K562 (cell line): ENCODE measurements around the gene KDM2B. TPM values are rescaled to one million over a fixed set of nuclear protein-coding genes. Genes with fewer than 3 reads are reported as not detected.

ENCODE experiments used
- CSDE1 ChIP-seq, 2 experiments: fragments of 450-650 bp; IDR thresholded peaks; 2 replicates each; pipeline ENCODE4 v1.6.1; 2016; ENCODE audit warnings: mild to moderate bottlenecking in 1 of 2
- ETV6 ChIP-seq, 3 experiments: fragments of 150-350 bp in 1 of 3; sonication (generic) in 1 of 3; formaldehyde crosslinking in 1 of 3; IDR thresholded peaks; 2 replicates each; pipeline versions ENCODE4 v1.6.1 to v1.8.0; 2014 to 2022; ENCODE audit warnings: borderline replicate concordance in 2 of 3, low read depth in 2 of 3, antibody characterized with exemption in 1 of 3, low read length in 1 of 3, mild to moderate bottlenecking in 1 of 3, missing genetic modification reagents in 1 of 3
- FUS ChIP-seq: fragments of 200-400 bp; formaldehyde crosslinking; optimal IDR thresholded peaks from 2 replicates; pipeline ENCODE3; 2017; ENCODE audit warnings: low read depth, low read length
- KDM5B ChIP-seq: fragments of 200-600 bp; sonication (generic); IDR thresholded peaks from 2 replicates; pipeline ENCODE4 v1.6.1; 2012; ENCODE audit warnings: low read depth, mild to moderate bottlenecking, moderate library complexity, low read length, control low read depth, inconsistent platforms; ENCODE audit not compliant: insufficient replicate concordance
- KHSRP ChIP-seq: fragments of 450-650 bp; IDR thresholded peaks from 2 replicates; pipeline ENCODE4 v1.6.1; 2017
- RAD21 ChIP-seq, 2 experiments: fragments of 250-450 bp in 1 of 2; fragments of 450-650 bp in 1 of 2; sonication (Bioruptor Pico) in 1 of 2; formaldehyde crosslinking in 1 of 2; IDR thresholded peaks in 1 of 2; conservative IDR thresholded peaks in 1 of 2; 2 replicates each; pipeline versions ENCODE4 v1.4.0 to v1.8.0; 2020 to 2022; ENCODE audit warnings: mild to moderate bottlenecking in 2 of 2, moderate library complexity in 1 of 2
- RBM39 ChIP-seq: fragments of 200-400 bp; formaldehyde crosslinking; optimal IDR thresholded peaks from 2 replicates; pipeline ENCODE3; 2018; ENCODE audit warnings: low read depth, low read length
- SAFB ChIP-seq: fragments of 200-400 bp; formaldehyde crosslinking; IDR thresholded peaks from 2 replicates; pipeline ENCODE4 v1.6.1; 2017; ENCODE audit warnings: low read depth, low read length, borderline replicate concordance
- SMARCB1 ChIP-seq: IDR thresholded peaks from 2 replicates; pipeline ENCODE4 v1.6.1; 2011; ENCODE audit warnings: improper control_type of control experiment, low read depth; ENCODE audit not compliant: insufficient read length
- SP2 ChIP-seq: IDR thresholded peaks from 2 replicates; pipeline ENCODE4 v1.6.1; 2011; ENCODE audit warnings: mild to moderate bottlenecking, low read depth, low read length, moderate library complexity; ENCODE audit not compliant: poor library complexity, severe bottlenecking; ENCODE audit errors: extremely low read depth
- TAF9B ChIP-seq: fragments of 450-650 bp; IDR thresholded peaks from 2 replicates; pipeline ENCODE4 v1.6.1; 2018; ENCODE audit warnings: mild to moderate bottlenecking; ENCODE audit not compliant: partially characterized antibody
- TARDBP ChIP-seq: fragments of 450-650 bp; IDR thresholded peaks from 2 replicates; pipeline ENCODE4 v1.6.1; 2016
- WHSC1 ChIP-seq: IDR thresholded peaks from one replicate; pipeline ENCODE4 v1.6.1; 2012; ENCODE audit warnings: low read length, control low read depth, inconsistent platforms
- ZNF146 ChIP-seq: IDR thresholded peaks from one replicate; pipeline ENCODE4 v1.6.1; 2018; ENCODE audit warnings: missing compliant biosample characterization; ENCODE audit not compliant: unreplicated experiment
- ZNF232 ChIP-seq: sonication (generic); formaldehyde crosslinking; IDR thresholded peaks from 2 replicates; pipeline ENCODE4 v1.8.0; 2022; ENCODE audit warnings: mild to moderate bottlenecking, missing genetic modification reagents
- ZNF445 ChIP-seq: fragments of 250-450 bp; sonication (Bioruptor Pico); IDR thresholded peaks from 2 replicates; pipeline ENCODE4 v1.4.0; 2020; ENCODE audit warnings: low read depth, mild to moderate bottlenecking, moderate library complexity
- polyA plus RNA-seq, 8 experiments: library from polyadenylated mRNA; depleted of rRNA in 4 of 8; stranded (reverse) in 5 of 8; unstranded in 3 of 8; fragments of >200 nt; fragmentation: Nextera tagmentation in 2 of 8; fragmentation: Illumina TruSeq in 1 of 8; extraction: Ambion mirVana in 2 of 8; extraction: Trizol in 1 of 8; gene quantifications; 2 replicates each; pipeline versions ENCODE4 v1.2.1 to v1.2.3, GENCODE V29; 2011 to 2014; ENCODE audit warnings: inconsistent platforms in 1 of 8, missing spikeins in 1 of 8
- total RNA-seq, 7 experiments: library from RNA; depleted of rRNA in 6 of 7; stranded (reverse); fragments of >200 nt in 6 of 7; fragmentation: Illumina TruSeq in 2 of 7; extraction: Trizol in 2 of 7; gene quantifications; 2 replicates each; pipeline versions ENCODE4 v1.2.1 to v1.2.3, GENCODE V29; 2011 to 2021; ENCODE audit warnings: low replicate concordance in 1 of 7
- TF ChIP-seq, protein P1 (sequence below): fragments of 450-650 bp; formaldehyde crosslinking; conservative IDR thresholded peaks from 2 replicates; pipeline ENCODE4 v1.4.0; 2022; ENCODE audit warnings: mild to moderate bottlenecking, missing genetic modification characterization
- TF ChIP-seq, protein P2 (sequence below): sonication (generic); formaldehyde crosslinking; IDR thresholded peaks from 2 replicates; pipeline ENCODE4 v1.8.0; 2022; ENCODE audit warnings: mild to moderate bottlenecking, missing genetic modification reagents
- TF ChIP-seq, protein P3 (sequence below): fragments of 250-450 bp; sonication (Bioruptor Pico); IDR thresholded peaks from 2 replicates; pipeline ENCODE4 v1.8.0; 2022; ENCODE audit warnings: moderate library complexity, mild to moderate bottlenecking, inconsistent platforms
- TF ChIP-seq, protein P4 (sequence below): fragments of 250-450 bp; sonication (Bioruptor Pico); IDR thresholded peaks from 2 replicates; pipeline ENCODE4 v1.8.0; 2021; ENCODE audit warnings: moderate library complexity, mild to moderate bottlenecking, inconsistent platforms
- TF ChIP-seq, protein P5 (sequence below): fragments of 450-650 bp; IDR thresholded peaks from 2 replicates; pipeline ENCODE4 v1.6.1; 2016; ENCODE audit warnings: low read depth, mild to moderate bottlenecking, moderate library complexity
- TF ChIP-seq, protein P6 (sequence below), 2 experiments: fragments of 450-650 bp; IDR thresholded peaks; 2 replicates each; pipeline ENCODE4 v1.6.1; 2016

Gene KDM2B
- total and polyA plus RNA-seq, 9 of the 15 experiments (the other 6 are each of a cell fraction or from before 2014, with no cell fraction given): 7.4 to 50.5 (median 22.5) TPM

DNA sequence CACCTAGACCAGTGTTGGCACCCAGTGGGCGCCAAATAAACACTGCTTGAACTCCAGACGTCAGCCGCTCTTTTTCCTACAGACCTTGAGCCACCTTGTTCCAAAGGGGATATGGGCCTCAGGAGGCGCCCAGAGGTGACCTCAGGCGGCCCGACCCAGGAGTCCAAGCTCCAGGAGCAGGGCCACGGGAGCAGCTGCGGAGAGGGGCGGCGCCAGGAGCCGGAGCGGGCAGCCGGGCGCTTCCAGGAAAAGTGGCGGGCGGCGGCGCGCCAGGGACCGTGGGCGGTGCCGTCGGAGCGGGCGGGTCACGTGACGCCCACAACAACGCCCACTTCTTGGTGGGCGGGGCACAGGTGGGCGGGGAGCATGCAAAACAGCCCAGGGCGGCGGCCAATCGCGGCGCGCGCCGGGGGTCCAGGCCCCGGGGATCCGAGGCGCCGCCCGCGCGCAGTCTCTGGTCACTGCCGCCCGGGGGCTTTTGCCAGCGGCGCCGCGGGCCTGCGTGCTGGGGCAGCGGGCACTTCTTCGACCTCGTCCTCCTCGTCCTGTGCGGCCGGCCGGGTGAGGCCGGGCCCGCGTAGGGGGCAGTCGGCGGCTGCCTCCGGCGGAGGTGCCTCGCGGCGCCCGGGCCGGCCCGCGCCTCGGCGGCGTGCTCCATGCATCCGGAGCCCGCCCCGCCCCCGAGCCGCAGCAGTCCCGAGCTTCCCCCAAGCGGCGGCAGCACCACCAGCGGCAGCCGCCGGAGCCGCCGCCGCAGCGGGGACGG, 45.4 kb upstream of the KDM2B start, which contains the start of gene ORAI1 (continued):
- TF ChIP-seq, protein P1, sequence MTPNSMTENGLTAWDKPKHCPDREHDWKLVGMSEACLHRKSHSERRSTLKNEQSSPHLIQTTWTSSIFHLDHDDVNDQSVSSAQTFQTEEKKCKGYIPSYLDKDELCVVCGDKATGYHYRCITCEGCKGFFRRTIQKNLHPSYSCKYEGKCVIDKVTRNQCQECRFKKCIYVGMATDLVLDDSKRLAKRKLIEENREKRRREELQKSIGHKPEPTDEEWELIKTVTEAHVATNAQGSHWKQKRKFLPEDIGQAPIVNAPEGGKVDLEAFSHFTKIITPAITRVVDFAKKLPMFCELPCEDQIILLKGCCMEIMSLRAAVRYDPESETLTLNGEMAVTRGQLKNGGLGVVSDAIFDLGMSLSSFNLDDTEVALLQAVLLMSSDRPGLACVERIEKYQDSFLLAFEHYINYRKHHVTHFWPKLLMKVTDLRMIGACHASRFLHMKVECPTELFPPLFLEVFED: no peak
- TF ChIP-seq CSDE1 (IDR thresholded peaks at IDR 0.05) (no peak), WHSC1 (no peak), RAD21 (CRISPR knock-in tag; conservative IDR thresholded peaks at IDR 0.05 in 1 of 2, IDR thresholded peaks at IDR 0.05 in 1 of 2) (peak in 1 of 2 experiments; percentile 13; a peak in 2 of 4 replicates), RBM39 (no peak), TAF9B (no peak), ETV6 (IDR thresholded peaks at IDR 0.05; ENCODE audit: borderline replicate concordance in 1 of 2, low read depth in 2 of 2, low read length in 1 of 2) (no peak), ETV6 (CRISPR knock-in tag; IDR thresholded peaks at IDR 0.05; ENCODE audit: borderline replicate concordance) (no peak), FUS (peak; percentile 62), ZNF146 (CRISPR knock-in tag) (no peak), TARDBP (no peak; the same call in 1 of the 2 replicates), SMARCB1 (no peak), ZNF232 (CRISPR knock-in tag) (no peak), KHSRP (no peak), KDM5B (peak; percentile 43), ZNF445 (no peak), SAFB (no peak), SP2 (no peak)
- TF ChIP-seq, protein P2, sequence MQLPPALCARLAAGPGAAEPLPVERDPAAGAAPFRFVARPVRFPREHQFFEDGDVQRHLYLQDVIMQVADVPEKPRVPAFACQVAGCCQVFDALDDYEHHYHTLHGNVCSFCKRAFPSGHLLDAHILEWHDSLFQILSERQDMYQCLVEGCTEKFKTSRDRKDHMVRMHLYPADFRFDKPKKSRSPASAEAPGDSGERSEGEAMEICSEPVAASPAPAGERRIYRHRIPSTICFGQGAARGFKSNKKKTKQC (CRISPR knock-in tag): no peak
- TF ChIP-seq, protein P3, sequence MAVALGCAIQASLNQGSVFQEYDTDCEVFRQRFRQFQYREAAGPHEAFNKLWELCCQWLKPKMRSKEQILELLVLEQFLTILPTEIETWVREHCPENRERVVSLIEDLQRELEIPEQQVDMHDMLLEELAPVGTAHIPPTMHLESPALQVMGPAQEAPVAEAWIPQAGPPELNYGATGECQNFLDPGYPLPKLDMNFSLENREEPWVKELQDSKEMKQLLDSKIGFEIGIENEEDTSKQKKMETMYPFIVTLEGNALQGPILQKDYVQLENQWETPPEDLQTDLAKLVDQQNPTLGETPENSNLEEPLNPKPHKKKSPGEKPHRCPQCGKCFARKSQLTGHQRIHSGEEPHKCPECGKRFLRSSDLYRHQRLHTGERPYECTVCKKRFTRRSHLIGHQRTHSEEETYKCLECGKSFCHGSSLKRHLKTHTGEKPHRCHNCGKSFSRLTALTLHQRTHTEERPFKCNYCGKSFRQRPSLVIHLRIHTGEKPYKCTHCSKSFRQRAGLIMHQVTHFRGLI (CRISPR knock-in tag): no peak
- TF ChIP-seq, protein P4, sequence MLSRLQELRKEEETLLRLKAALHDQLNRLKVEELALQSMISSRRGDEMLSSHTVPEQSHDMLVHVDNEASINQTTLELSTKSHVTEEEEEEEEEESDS (CRISPR knock-in tag): no peak
- TF ChIP-seq, protein P5, sequence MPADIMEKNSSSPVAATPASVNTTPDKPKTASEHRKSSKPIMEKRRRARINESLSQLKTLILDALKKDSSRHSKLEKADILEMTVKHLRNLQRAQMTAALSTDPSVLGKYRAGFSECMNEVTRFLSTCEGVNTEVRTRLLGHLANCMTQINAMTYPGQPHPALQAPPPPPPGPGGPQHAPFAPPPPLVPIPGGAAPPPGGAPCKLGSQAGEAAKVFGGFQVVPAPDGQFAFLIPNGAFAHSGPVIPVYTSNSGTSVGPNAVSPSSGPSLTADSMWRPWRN: no peak
- TF ChIP-seq, protein P6, sequence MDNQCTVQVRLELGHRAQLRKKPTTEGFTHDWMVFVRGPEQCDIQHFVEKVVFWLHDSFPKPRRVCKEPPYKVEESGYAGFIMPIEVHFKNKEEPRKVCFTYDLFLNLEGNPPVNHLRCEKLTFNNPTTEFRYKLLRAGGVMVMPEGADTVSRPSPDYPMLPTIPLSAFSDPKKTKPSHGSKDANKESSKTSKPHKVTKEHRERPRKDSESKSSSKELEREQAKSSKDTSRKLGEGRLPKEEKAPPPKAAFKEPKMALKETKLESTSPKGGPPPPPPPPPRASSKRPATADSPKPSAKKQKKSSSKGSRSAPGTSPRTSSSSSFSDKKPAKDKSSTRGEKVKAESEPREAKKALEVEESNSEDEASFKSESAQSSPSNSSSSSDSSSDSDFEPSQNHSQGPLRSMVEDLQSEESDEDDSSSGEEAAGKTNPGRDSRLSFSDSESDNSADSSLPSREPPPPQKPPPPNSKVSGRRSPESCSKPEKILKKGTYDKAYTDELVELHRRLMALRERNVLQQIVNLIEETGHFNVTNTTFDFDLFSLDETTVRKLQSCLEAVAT (IDR thresholded peaks at IDR 0.05): no peak
